SK-N-SH treated with all-trans-retinoic acid at 6 μM for 48 hours (cell line): Measurements from ENCODE around the gene SCGB1D4.

Experiments used
- ESRRG ChIP-seq: fragments of 250-450 bp; sonication (Bioruptor Pico); IDR thresholded peaks from 2 replicates; pipeline ENCODE4 v1.6.1; 2021; ENCODE audit warnings: mild to moderate bottlenecking
- ISL1 ChIP-seq: fragments of 250-450 bp; sonication (Bioruptor Pico); IDR thresholded peaks from 2 replicates; pipeline ENCODE4 v2.1.2; 2022; ENCODE audit warnings: mild to moderate bottlenecking, moderate library complexity
- OSR1 ChIP-seq: fragments of 250-450 bp; sonication (Bioruptor Pico); IDR thresholded peaks from 2 replicates; pipeline ENCODE4 v1.8.0; 2022; ENCODE audit warnings: moderate library complexity, mild to moderate bottlenecking, inconsistent platforms
- RARB ChIP-seq: fragments of 250-450 bp; sonication (Bioruptor Pico); IDR thresholded peaks from 2 replicates; pipeline ENCODE4 v1.8.0; 2021; ENCODE audit warnings: mild to moderate bottlenecking, moderate library complexity
- TCF4 ChIP-seq: fragments of 250-450 bp; sonication (Bioruptor Pico); IDR thresholded peaks from 2 replicates; pipeline ENCODE4 v1.8.0; 2021; ENCODE audit warnings: mild to moderate bottlenecking, moderate library complexity, borderline replicate concordance
- ZFP30 ChIP-seq: fragments of 450-650 bp; formaldehyde crosslinking; IDR thresholded peaks from 2 replicates; pipeline ENCODE4 v1.5.0; 2022; ENCODE audit warnings: mild to moderate bottlenecking, moderate library complexity
- TF ChIP-seq, protein P1 (sequence below): fragments of 250-450 bp; sonication (Bioruptor Pico); IDR thresholded peaks from 2 replicates; pipeline ENCODE4 v1.8.0; 2021; ENCODE audit warnings: low read depth, mild to moderate bottlenecking, moderate library complexity, borderline replicate concordance
- TF ChIP-seq, protein P2 (sequence below): fragments of 250-450 bp; sonication (Bioruptor Pico); IDR thresholded peaks from 2 replicates; pipeline ENCODE4 v1.8.0; 2020; ENCODE audit warnings: mild to moderate bottlenecking, moderate library complexity, borderline replicate concordance
- TF ChIP-seq, protein P3 (sequence below): fragments of 250-450 bp; sonication (Bioruptor Pico); IDR thresholded peaks from 2 replicates; pipeline ENCODE4 v1.5.0; 2020; ENCODE audit warnings: mild to moderate bottlenecking, moderate library complexity

DNA sequence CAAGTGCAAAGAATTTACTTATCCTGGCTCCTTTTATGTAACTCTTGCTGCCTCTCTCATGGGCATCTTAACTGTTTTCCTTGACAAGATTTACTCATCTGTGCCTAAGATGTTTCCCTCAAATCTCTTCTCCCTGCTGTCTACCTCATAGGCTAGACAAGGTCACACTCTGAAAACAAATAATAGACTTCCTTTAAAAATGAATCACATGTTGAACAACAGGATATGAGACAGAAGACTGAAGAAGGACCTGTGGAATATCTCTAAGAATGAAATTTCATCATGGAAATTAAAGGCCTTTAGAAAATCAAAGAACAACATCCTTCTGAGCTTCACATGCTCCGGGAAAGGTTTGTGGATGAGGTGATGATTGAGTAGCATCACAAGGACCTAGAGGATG lies 34.9 kb downstream of the SCGB1D4 start:
- no peak for TF ChIP-seq ZFP30 (CRISPR knock-in tag)
- TF ChIP-seq, protein P1, sequence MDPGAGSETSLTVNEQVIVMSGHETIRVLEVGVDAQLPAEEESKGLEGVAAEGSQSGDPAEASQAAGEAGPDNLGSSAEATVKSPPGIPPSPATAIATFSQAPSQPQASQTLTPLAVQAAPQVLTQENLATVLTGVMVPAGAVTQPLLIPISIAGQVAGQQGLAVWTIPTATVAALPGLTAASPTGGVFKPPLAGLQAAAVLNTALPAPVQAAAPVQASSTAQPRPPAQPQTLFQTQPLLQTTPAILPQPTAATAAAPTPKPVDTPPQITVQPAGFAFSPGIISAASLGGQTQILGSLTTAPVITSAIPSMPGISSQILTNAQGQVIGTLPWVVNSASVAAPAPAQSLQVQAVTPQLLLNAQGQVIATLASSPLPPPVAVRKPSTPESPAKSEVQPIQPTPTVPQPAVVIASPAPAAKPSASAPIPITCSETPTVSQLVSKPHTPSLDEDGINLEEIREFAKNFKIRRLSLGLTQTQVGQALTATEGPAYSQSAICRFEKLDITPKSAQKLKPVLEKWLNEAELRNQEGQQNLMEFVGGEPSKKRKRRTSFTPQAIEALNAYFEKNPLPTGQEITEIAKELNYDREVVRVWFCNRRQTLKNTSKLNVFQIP (CRISPR knock-in tag) = no peak
- TF ChIP-seq, protein P2, sequence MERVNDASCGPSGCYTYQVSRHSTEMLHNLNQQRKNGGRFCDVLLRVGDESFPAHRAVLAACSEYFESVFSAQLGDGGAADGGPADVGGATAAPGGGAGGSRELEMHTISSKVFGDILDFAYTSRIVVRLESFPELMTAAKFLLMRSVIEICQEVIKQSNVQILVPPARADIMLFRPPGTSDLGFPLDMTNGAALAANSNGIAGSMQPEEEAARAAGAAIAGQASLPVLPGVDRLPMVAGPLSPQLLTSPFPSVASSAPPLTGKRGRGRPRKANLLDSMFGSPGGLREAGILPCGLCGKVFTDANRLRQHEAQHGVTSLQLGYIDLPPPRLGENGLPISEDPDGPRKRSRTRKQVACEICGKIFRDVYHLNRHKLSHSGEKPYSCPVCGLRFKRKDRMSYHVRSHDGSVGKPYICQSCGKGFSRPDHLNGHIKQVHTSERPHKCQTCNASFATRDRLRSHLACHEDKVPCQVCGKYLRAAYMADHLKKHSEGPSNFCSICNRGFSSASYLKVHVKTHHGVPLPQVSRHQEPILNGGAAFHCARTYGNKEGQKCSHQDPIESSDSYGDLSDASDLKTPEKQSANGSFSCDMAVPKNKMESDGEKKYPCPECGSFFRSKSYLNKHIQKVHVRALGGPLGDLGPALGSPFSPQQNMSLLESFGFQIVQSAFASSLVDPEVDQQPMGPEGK (CRISPR knock-in tag) = no peak
- TF ChIP-seq TCF4 (CRISPR knock-in tag) = no peak
- TF ChIP-seq, protein P3, sequence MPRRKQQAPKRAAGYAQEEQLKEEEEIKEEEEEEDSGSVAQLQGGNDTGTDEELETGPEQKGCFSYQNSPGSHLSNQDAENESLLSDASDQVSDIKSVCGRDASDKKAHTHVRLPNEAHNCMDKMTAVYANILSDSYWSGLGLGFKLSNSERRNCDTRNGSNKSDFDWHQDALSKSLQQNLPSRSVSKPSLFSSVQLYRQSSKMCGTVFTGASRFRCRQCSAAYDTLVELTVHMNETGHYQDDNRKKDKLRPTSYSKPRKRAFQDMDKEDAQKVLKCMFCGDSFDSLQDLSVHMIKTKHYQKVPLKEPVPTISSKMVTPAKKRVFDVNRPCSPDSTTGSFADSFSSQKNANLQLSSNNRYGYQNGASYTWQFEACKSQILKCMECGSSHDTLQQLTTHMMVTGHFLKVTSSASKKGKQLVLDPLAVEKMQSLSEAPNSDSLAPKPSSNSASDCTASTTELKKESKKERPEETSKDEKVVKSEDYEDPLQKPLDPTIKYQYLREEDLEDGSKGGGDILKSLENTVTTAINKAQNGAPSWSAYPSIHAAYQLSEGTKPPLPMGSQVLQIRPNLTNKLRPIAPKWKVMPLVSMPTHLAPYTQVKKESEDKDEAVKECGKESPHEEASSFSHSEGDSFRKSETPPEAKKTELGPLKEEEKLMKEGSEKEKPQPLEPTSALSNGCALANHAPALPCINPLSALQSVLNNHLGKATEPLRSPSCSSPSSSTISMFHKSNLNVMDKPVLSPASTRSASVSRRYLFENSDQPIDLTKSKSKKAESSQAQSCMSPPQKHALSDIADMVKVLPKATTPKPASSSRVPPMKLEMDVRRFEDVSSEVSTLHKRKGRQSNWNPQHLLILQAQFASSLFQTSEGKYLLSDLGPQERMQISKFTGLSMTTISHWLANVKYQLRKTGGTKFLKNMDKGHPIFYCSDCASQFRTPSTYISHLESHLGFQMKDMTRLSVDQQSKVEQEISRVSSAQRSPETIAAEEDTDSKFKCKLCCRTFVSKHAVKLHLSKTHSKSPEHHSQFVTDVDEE = no peak
- TF ChIP-seq ISL1 (CRISPR knock-in tag) = no peak
- no peak for TF ChIP-seq ESRRG (CRISPR knock-in tag)
- TF ChIP-seq OSR1 (CRISPR knock-in tag) = no peak
- no peak for TF ChIP-seq RARB (CRISPR knock-in tag)
